Cardiac fibroblast (primary cell): ENCODE data around the gene AFF3.

Source experiments
- DNase-seq, 2 donors: peaks; one replicate each; pipeline versions ENCODE4 v3.0.0 to v3.0.0-alpha.2; 2010; ENCODE audit warnings: low read depth in 2 of 2
- H3K4me3 ChIP-seq, 2 donors: replicated peaks in 1 of 2; 1 replicate in 1 of 2; 2 replicates in 1 of 2; pipeline ENCODE4 v1.5.1; 2011; ENCODE audit warnings: low read depth in 2 of 2, low read length in 2 of 2, mild to moderate bottlenecking in 2 of 2, moderate library complexity in 1 of 2
- CTCF ChIP-seq: IDR thresholded peaks from one replicate; pipeline ENCODE4 v1.5.1; 2011; ENCODE audit warnings: low read depth, mild to moderate bottlenecking, low read length, inconsistent platforms

AFF3 gene

GRCh38 chr2:100148883-100149282 is 6.5 kb upstream of the AFF3 start:
- TF ChIP-seq CTCF: no peak

DNA sequence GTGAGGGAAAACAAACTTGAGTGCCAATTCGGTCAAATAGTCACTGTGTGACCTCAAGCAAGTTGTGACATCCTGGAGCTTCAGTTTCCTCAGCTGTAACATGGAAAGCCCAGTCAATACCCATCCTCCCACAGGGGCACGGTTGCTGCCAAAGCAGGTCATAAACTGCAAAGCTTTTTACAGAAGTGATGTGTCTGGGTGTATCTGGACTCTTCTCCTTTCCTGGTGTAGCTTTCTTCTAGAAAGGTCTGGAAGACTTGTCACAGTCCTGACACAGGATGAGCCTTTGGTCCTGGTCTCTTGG is 4.2 kb upstream of the AFF3 start:
- no peak overlapping the region for H3K4me3 ChIP-seq
- no peak for TF ChIP-seq CTCF
- no peak for DNase-seq

More at GRCh38 chr2:100148883-100149282, 6.5 kb upstream of the AFF3 start:
- DNase-seq: no peak
- no peak overlapping the region for H3K4me3 ChIP-seq

- no peak for TF ChIP-seq CTCF
- no peak overlapping the region for H3K4me3 ChIP-seq
- DNase-seq: no peak
These were observed 3.7 kb upstream of the AFF3 start for GRCh38 chr2:100145893-100146656.

DNA sequence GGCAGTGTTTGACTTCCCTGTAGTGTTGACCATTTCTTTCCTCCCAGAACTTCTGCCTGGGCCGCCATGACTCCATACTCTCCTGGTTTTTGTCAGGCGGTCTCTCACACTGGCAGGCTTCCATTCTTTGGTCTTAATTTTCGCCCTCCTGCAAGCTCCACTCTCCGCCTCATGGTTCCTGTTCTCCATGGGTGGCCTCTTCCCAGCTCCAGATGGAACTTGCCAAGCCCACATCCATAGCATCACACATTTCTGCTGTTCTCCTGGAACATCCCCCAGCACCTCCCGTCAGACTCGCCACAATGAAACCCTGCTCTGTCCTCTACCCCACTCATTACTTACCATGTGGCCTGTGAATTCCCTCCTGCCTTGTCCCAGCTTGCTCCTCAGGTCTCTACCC is 896 bp upstream of the AFF3 start:
- DNase-seq: no peak
- no peak overlapping the region for H3K4me3 ChIP-seq
- TF ChIP-seq CTCF: no peak

GRCh38 chr2:100141906-100142305 is 484 bp downstream of the AFF3 start:
- no peak for DNase-seq
- no peak overlapping the region for H3K4me3 ChIP-seq
- no peak for TF ChIP-seq CTCF

- no peak overlapping the region for H3K4me3 ChIP-seq
- no peak for TF ChIP-seq CTCF
- DNase-seq: no peak
These were observed 1.8 kb downstream of the AFF3 start for GRCh38 chr2:100140582-100140981.
